SKM-1 treated with dmso at 0.1 percent for 144 hours (cell line): ENCODE data around the gene RXRB.

Experiments used
- DNase-seq: peaks from one replicate; lab custom pipeline; 2025; ENCODE audit not compliant: unreplicated experiment; lab: John Stamatoyannopoulos, UW

The RXRB gene

DNA sequence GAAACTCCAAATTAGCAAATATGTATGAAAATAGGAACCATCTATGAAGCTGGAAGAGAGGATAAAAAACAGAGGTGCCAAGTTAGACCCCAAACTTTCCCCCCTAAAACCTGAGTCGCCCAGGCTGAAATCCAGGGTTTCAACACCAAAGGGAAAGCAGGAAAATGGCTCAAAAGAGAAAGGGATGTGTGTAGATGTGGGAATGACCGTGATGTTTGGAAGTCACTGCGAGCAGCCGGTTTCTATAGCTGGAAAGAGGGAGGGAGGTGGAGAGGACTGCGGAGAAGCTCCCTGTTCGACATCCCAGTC is 12.3 kb upstream of the RXRB start:
- no peak for DNase-seq

DNA sequence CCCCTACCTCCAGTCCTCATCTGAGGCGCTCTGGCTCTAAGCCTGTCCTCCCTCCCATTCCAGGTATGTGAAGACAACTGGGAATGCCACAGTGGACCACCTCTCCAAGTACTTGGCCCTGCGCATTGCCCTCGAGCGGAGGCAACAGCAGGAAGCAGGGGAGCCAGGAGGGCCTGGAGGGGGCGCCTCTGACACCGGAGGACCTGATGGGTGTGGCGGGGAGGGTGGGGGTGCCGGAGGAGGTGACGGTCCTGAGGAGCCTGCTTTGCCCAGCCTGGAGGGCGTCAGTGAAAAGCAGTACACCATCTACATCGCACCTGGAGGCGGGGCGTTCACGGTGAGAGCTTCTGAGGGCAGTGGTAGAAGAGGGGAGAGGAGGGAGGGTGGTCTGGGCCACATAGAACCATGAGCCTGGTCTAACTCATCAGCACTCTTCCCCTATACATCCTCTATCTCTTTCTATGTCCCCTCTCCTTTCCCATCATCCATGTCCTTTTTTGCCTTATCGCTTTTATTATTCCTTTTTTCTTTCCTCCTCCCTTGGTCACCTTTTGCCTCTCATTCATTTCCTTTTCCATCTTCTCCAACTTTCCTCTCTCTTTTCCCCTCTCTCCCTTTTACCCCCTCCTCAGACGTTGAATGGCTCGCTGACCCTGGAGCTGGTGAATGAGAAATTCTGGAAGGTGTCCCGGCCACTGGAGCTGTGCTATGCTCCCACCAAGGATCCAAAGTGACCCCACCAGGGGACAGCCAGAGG is 11.4 kb upstream of the RXRB start:
- no peak for DNase-seq

GRCh38 chr6:33211136-33211535 is 10.7 kb upstream of the RXRB start:
- no peak for DNase-seq

DNA sequence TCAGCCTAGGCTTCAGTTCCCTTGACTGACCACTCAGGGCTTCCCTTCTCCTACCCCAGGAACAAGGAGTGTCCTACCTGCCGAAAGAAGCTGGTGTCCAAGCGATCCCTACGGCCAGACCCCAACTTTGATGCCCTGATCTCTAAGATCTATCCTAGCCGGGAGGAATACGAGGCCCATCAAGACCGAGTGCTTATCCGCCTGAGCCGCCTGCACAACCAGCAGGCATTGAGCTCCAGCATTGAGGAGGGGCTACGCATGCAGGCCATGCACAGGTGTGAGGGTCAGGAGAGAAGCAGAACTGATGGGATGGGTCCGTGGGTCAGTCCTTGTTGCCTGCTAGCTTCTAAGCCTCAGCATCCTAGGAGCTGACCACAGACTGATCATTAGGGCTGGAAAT is 9.4 kb upstream of the RXRB start:
- no peak for DNase-seq

- DNase-seq: peak; percentile 53
These were observed 7.9 kb upstream of the RXRB start, which contains the start of gene RING1 for GRCh38 chr6:33208091-33208967. Gene RING1, plus strand, starts transcription at chr6:33208500. Its CDS starts 323 bp downstream, at chr6:33208823.

GRCh38 chr6:33207552-33208090 is 7.2 kb upstream of the RXRB start:
- DNase-seq: no peak

- DNase-seq: no peak
These were observed 6.5 kb upstream of the RXRB start for GRCh38 chr6:33206864-33207551.

GRCh38 chr6:33206027-33206863 is 5.8 kb upstream of the RXRB start:
- no peak for DNase-seq

GRCh38 chr6:33205191-33206026 is 4.9 kb upstream of the RXRB start:
- DNase-seq: no peak

GRCh38 chr6:33204415-33205190 is 4.1 kb upstream of the RXRB start, which contains the start of gene HSD17B8:
Gene HSD17B8, plus strand, starts transcription at chr6:33204655. Its CDS starts 14 bp downstream, at chr6:33204669.
- peak; percentile 77 for DNase-seq

- DNase-seq: no peak
These were observed 3.6 kb upstream of the RXRB start for GRCh38 chr6:33204165-33204414.

- DNase-seq: no peak
These were observed 3.1 kb upstream of the RXRB start for GRCh38 chr6:33203443-33204164.

DNA sequence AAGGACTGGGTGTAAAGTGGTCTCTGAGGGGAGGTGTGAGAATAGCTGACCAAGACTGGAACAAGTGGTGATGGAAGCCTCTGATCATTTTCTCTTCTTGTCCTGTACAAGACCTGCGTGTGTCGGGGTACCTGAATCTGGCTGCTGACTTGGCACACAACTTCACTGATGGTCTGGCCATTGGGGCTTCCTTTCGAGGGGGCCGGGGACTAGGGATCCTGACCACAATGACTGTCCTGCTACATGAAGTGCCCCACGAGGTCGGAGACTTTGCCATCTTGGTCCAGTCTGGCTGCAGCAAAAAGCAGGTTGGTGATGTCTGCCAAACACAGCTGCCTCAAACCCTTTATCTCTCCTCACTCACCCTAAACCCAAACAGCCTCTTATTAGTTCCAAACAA is 2.3 kb upstream of the RXRB start:
- DNase-seq: no peak

DNA sequence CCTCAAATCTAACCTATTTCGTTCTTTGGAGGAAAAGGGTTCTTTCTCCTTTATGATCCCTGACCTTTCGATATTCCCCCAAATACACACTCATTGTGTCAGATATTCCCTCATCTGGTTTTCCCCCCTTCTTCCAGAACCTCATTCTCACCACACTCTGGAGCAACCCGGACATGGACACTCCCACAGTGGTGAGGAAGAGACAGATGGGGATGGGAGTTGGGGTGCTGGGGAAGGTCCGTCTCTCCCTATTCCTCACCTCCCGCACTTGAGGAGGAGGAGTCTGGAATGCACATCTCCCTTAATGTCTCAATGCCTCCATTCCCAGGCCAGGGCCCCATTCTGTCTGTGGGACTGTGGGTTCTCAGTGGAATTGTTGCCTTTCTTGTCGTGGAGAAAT is 1.5 kb upstream of the RXRB start:
- DNase-seq: no peak

- no peak for DNase-seq
These were observed 681 bp upstream of the RXRB start for GRCh38 chr6:33201147-33201545.

- DNase-seq: peak; percentile 63
These were observed 712 bp downstream of the RXRB start for GRCh38 chr6:33199687-33200218.

GRCh38 chr6:33198853-33199436 is 1.5 kb downstream of the RXRB start:
- DNase-seq: no peak
